GM18909 (cell line): ENCODE measurements around the gene RAD51B.
"Not testable (repeated sequence)": the region's sequence is repeated elsewhere in the genome, so short reads cannot be mapped to it uniquely, and the experiment has no call there.

Experiments
- ATAC-seq: cut with Tn5 transposase; IDR thresholded peaks from one replicate; pipeline ENCODE4 v1.9.1; 2021; ENCODE audit warnings: mild to moderate bottlenecking; ENCODE audit not compliant: unreplicated experiment, poor library complexity

The RAD51B gene

GRCh38 chr14:68302938-68303337 lies 483.4 kb downstream of the RAD51B start:
- not testable (repeated sequence) for ATAC-seq

GRCh38 chr14:68305738-68306137 lies 486.2 kb downstream of the RAD51B start:
- ATAC-seq = peak; percentile 37

GRCh38 chr14:68306265-68306933 lies 486.8 kb downstream of the RAD51B start:
- peak; percentile 74 for ATAC-seq

- ATAC-seq = no peak
Observed at GRCh38 chr14:68306934-68307789, 487.6 kb downstream of the RAD51B start.

GRCh38 chr14:68307790-68308168 lies 488.2 kb downstream of the RAD51B start:
- ATAC-seq = no peak

- ATAC-seq = no peak
Observed at GRCh38 chr14:68308726-68309520, 489.3 kb downstream of the RAD51B start.

GRCh38 chr14:68309616-68310015 lies 490.0 kb downstream of the RAD51B start:
- ATAC-seq = no peak

- ATAC-seq = no peak
Observed at GRCh38 chr14:68312300-68312699, 492.7 kb downstream of the RAD51B start.

- ATAC-seq = peak; percentile 91
Observed at GRCh38 chr14:68312884-68313610, 493.5 kb downstream of the RAD51B start.

GRCh38 chr14:68314642-68315041 lies 495.1 kb downstream of the RAD51B start:
- no peak for ATAC-seq

- no peak for ATAC-seq
Observed at GRCh38 chr14:68315081-68315480, 495.5 kb downstream of the RAD51B start.

GRCh38 chr14:68316078-68316868 lies 496.7 kb downstream of the RAD51B start:
- ATAC-seq = no peak

GRCh38 chr14:68317239-68317638 lies 497.7 kb downstream of the RAD51B start:
- ATAC-seq = no peak

- ATAC-seq = no peak
Observed at GRCh38 chr14:68318828-68319227, 499.2 kb downstream of the RAD51B start.

GRCh38 chr14:68320495-68320894 lies 500.9 kb downstream of the RAD51B start:
- ATAC-seq = no peak

- ATAC-seq = no peak
Observed at GRCh38 chr14:68322940-68323620, 503.5 kb downstream of the RAD51B start.

GRCh38 chr14:68325267-68325807 lies 505.8 kb downstream of the RAD51B start:
- ATAC-seq = no peak

- ATAC-seq = no peak
Observed at GRCh38 chr14:68327231-68327630, 507.7 kb downstream of the RAD51B start.

GRCh38 chr14:68328509-68328908 lies 508.9 kb downstream of the RAD51B start:
- peak; percentile 81 for ATAC-seq
